CD4-positive, alpha-beta T cell (primary cell): ENCODE results near the gene TXNRD2. TPM values are rescaled to one million over a fixed set of nuclear protein-coding genes. Genes with fewer than 3 reads are reported as not detected.
"Not testable (repeated sequence)": the region's sequence is repeated elsewhere in the genome, so short reads cannot be mapped to it uniquely, and the experiment has no call there.

Source experiments
- ATAC-seq: fragments of 200-7000 bp; cut with Tn5 transposase; one replicate; pipeline ENCODE4 v1.10.0; 2022; ENCODE audit warnings: mild to moderate bottlenecking; ENCODE audit not compliant: poor library complexity
- CTCF ChIA-PET: fragments of 350-600 bp; sonication (Branson Sonifier 250); formaldehyde crosslinking; loops from one replicate; lab custom pipeline; 2021; ENCODE audit warnings: antibody characterized with exemption, inconsistent platforms; lab: Charles Lee
- POLR2A ChIA-PET: fragments of 350-600 bp; sonication (Branson Sonifier 250); formaldehyde crosslinking; loops from one replicate; lab custom pipeline; 2021; ENCODE audit warnings: antibody characterized with exemption, inconsistent platforms; lab: Charles Lee
- DNase-seq, 14 experiments: peaks; one replicate each; pipeline ENCODE4 v3.0.0-alpha.2; 2013 to 2020; ENCODE audit warnings: mixed read lengths in 2 of 14
- H3K27ac ChIP-seq, 2 donors: one replicate each; pipeline versions ENCODE4 v1.5.1 to v1.7.0; 2013; ENCODE audit warnings: low read length in 2 of 2, low read depth in 1 of 2, mild to moderate bottlenecking in 1 of 2
- H3K27me3 ChIP-seq, 2 experiments: 1 replicate in 1 of 2; 2 replicates in 1 of 2; pipeline versions ENCODE4 v1.6.1 to v1.7.0; 2013; ENCODE audit warnings: low read length in 2 of 2, control low read depth in 1 of 2, mild to moderate bottlenecking in 1 of 2, moderate library complexity in 1 of 2; ENCODE audit not compliant: insufficient read depth in 2 of 2, control insufficient read depth in 1 of 2
- H3K36me3 ChIP-seq: one replicate; pipeline ENCODE4 v1.6.1; 2013; ENCODE audit warnings: low read length, control low read depth; ENCODE audit not compliant: insufficient read depth
- H3K4me1 ChIP-seq: one replicate; pipeline ENCODE4 v1.6.1; 2013; ENCODE audit warnings: low read length, control low read depth; ENCODE audit not compliant: insufficient read depth
- H3K4me3 ChIP-seq: one replicate; pipeline ENCODE4 v1.5.1; 2013; ENCODE audit warnings: mild to moderate bottlenecking, low read length, moderate library complexity
- H3K9me3 ChIP-seq, 2 experiments: 1 replicate in 1 of 2; 2 replicates in 1 of 2; pipeline versions ENCODE4 v1.6.1 to v1.7.0; 2013; ENCODE audit warnings: low read length in 2 of 2, mild to moderate bottlenecking in 2 of 2, control low read depth in 1 of 2, moderate library complexity in 1 of 2; ENCODE audit not compliant: control insufficient read depth in 1 of 2, insufficient read depth in 1 of 2
- H3K27ac Mint-ChIP-seq: one replicate; pipeline ENCODE4 v1.8.0; 2020; ENCODE audit warnings: mixed read lengths
- H3K27me3 Mint-ChIP-seq: one replicate; pipeline ENCODE4 v1.8.0; 2021; ENCODE audit warnings: mixed read lengths
- H3K36me3 Mint-ChIP-seq: one replicate; pipeline ENCODE4 v1.8.0; 2021; ENCODE audit warnings: low read depth, mixed read lengths
- H3K4me1 Mint-ChIP-seq: one replicate; pipeline ENCODE4 v1.8.0; 2021; ENCODE audit warnings: low read depth, mixed read lengths
- H3K4me3 Mint-ChIP-seq: one replicate; pipeline ENCODE4 v1.8.0; 2020; ENCODE audit warnings: mild to moderate bottlenecking, mixed read lengths
- H3K9me3 Mint-ChIP-seq: one replicate; pipeline ENCODE4 v1.8.0; 2020; ENCODE audit warnings: mixed read lengths
- intact Hi-C, 2 experiments: fragments of 100-400 bp; cut with DNase I in 1 of 2; cut with micrococcal nuclease in 1 of 2; formaldehyde crosslinking; loops; one replicate each; pipeline versions ENCODE4 v1.15.1 to v1.9.0; 2023 to 2025; cut with DNase I, micrococcal nuclease
- total RNA-seq, 174 experiments: library from RNA in 2 of 174; stranded (reverse) in 2 of 174; gene quantifications; one replicate each; pipeline ENCODE4 v1.2.3 and lab custom pipeline; 2021 to 2026
- TF ChIP-seq, protein P1 (sequence below): fragments of 200-600 bp; IDR thresholded peaks from one replicate; pipeline ENCODE4 v1.8.0; 2022; ENCODE audit warnings: antibody characterized with exemption, mild to moderate bottlenecking

Gene TXNRD2
- total RNA-seq, 2 experiments from 2014 or later: 18.6 to 19.5 TPM

- H3K27ac Mint-ChIP-seq: peak overlapping the region; percentile 97
- H3K27ac ChIP-seq: peak overlapping the region; percentile 35 to 90
- no peaks in the 10 kb centered on the region for H3K36me3 Mint-ChIP-seq
- no peak overlapping the region for H3K4me3 ChIP-seq
- intact Hi-C loops: no loop called here
- TF ChIP-seq, protein P1, sequence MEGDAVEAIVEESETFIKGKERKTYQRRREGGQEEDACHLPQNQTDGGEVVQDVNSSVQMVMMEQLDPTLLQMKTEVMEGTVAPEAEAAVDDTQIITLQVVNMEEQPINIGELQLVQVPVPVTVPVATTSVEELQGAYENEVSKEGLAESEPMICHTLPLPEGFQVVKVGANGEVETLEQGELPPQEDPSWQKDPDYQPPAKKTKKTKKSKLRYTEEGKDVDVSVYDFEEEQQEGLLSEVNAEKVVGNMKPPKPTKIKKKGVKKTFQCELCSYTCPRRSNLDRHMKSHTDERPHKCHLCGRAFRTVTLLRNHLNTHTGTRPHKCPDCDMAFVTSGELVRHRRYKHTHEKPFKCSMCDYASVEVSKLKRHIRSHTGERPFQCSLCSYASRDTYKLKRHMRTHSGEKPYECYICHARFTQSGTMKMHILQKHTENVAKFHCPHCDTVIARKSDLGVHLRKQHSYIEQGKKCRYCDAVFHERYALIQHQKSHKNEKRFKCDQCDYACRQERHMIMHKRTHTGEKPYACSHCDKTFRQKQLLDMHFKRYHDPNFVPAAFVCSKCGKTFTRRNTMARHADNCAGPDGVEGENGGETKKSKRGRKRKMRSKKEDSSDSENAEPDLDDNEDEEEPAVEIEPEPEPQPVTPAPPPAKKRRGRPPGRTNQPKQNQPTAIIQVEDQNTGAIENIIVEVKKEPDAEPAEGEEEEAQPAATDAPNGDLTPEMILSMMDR: no peak
- H3K4me3 Mint-ChIP-seq: no peak overlapping the region
- peaks cover 48% of the 10 kb centered on the region for H3K4me1 Mint-ChIP-seq
- no peaks in the 10 kb centered on the region for H3K36me3 ChIP-seq
- H3K9me3 ChIP-seq: no peaks in the 10 kb centered on the region
- DNase-seq (peak in 1 of 14 experiments; percentile 32), ATAC-seq (no peak)
- no peaks in the 10 kb centered on the region for H3K27me3 ChIP-seq
- H3K9me3 Mint-ChIP-seq: no peaks in the 10 kb centered on the region
- H3K4me1 ChIP-seq: peaks cover 72% of the 10 kb centered on the region
- CTCF ChIA-PET: no interaction called here
- POLR2A ChIA-PET: interaction anchor here (0.6 to 2.2 kb wide), 4 partner anchors 11 to 30 kb away, joined by 3 to 17 read pairs (median 4); partner anchors contain the start of genes GNB1L and RTL10
- no peaks in the 10 kb centered on the region for H3K27me3 Mint-ChIP-seq
Observed at GRCh38 chr22:19884954-19885751, 56.5 kb downstream of the TXNRD2 start.

GRCh38 chr22:19884161-19884953 lies 57.3 kb downstream of the TXNRD2 start:
- ChIA-PET CTCF (no interaction called here), POLR2A (interaction anchor here (1.3 to 2.2 kb wide), 2 partner anchors 10 to 29 kb away, joined by 4 to 17 read pairs; partner anchors contain the start of genes GNB1L and RTL10)
- peaks cover 64% of the 10 kb centered on the region for H3K4me1 ChIP-seq
- Mint-ChIP-seq H3K27me3 (no peaks in the 10 kb centered on the region), H3K27ac (peak overlapping the region; percentile 97), H3K36me3 (no peaks in the 10 kb centered on the region), H3K4me3 (no peak overlapping the region), H3K4me1 (peaks cover 41% of the 10 kb centered on the region), H3K9me3 (no peaks in the 10 kb centered on the region)
- intact Hi-C loops: no loop called here
- peak overlapping the region; percentile 35 to 90 for H3K27ac ChIP-seq
- no peaks in the 10 kb centered on the region for H3K27me3 ChIP-seq
- no peak for ATAC-seq
- H3K36me3 ChIP-seq: no peaks in the 10 kb centered on the region
- TF ChIP-seq, protein P1: no peak
- no peaks in the 10 kb centered on the region for H3K9me3 ChIP-seq
- no peak overlapping the region for H3K4me3 ChIP-seq
- peak in 3 of 14 experiments; percentile 9 to 33 (median 28) for DNase-seq

- H3K36me3 ChIP-seq, H3K36me3 Mint-ChIP-seq, H3K9me3 Mint-ChIP-seq, H3K27me3 Mint-ChIP-seq, ATAC-seq, POLR2A ChIA-PET, H3K4me3 ChIP-seq, CTCF ChIA-PET, H3K4me3 Mint-ChIP-seq, H3K9me3 ChIP-seq, H3K27me3 ChIP-seq, intact Hi-C loops, H3K27ac ChIP-seq: not testable (repeated sequence)
- H3K4me1 ChIP-seq: peaks cover 55% of the 10 kb centered on the region
- DNase-seq: peak in 1 of 14 experiments; percentile 0
- Mint-ChIP-seq H3K27ac (peak overlapping the region; percentile 97), H3K4me1 (peaks cover 41% of the 10 kb centered on the region)
Observed at GRCh38 chr22:19883446-19883845, 58.2 kb downstream of the TXNRD2 start.
